HG02870 (cell line): ENCODE data around the gene MMP24.
"Not testable (repeated sequence)": the region's sequence is repeated elsewhere in the genome, so short reads cannot be mapped to it uniquely, and the experiment has no call there.

Experiments
- ATAC-seq: cut with Tn5 transposase; IDR thresholded peaks from one replicate; pipeline ENCODE4 v1.9.1; 2021; ENCODE audit warnings: mild to moderate bottlenecking, moderate library complexity; ENCODE audit not compliant: unreplicated experiment

MMP24 gene

DNA sequence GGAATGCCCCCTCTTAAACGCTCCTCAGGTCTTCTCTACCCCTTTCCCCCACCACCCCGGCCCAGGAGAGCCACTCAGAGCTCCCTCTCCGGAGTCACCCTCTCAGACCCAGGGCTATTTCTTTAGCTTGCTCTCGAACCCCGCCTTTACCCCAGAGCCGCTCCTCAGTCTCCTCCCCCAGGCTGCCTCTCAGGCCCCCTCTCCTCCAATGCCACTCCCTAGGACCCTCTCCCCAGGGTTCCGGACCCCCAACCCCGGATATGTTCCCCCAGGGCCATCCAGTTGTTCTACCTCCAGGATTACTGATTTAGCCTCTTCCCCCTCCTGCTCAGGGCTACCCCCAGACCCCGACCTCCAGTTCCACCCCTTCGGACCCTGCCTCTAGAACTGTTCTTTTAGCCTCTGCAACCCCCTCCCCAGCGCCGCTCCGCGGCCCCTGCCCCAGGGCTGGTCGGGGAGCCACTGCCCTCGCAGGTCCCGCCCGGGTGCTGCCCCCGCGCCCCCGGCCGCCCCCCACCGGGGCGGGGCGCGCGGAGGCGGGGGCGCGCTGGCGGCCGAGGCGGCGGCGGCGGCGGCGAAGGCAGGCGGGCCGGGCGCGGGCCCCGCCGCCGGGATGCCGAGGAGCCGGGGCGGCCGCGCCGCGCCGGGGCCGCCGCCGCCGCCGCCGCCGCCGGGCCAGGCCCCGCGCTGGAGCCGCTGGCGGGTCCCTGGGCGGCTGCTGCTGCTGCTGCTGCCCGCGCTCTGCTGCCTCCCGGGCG lies at the start of gene MMP24:
TSS of gene MMP24 (plus strand) at position 565 of the 758 bp plus-strand sequence. CDS start at position 614, 49 bp downstream.
- ATAC-seq = no peak

DNA sequence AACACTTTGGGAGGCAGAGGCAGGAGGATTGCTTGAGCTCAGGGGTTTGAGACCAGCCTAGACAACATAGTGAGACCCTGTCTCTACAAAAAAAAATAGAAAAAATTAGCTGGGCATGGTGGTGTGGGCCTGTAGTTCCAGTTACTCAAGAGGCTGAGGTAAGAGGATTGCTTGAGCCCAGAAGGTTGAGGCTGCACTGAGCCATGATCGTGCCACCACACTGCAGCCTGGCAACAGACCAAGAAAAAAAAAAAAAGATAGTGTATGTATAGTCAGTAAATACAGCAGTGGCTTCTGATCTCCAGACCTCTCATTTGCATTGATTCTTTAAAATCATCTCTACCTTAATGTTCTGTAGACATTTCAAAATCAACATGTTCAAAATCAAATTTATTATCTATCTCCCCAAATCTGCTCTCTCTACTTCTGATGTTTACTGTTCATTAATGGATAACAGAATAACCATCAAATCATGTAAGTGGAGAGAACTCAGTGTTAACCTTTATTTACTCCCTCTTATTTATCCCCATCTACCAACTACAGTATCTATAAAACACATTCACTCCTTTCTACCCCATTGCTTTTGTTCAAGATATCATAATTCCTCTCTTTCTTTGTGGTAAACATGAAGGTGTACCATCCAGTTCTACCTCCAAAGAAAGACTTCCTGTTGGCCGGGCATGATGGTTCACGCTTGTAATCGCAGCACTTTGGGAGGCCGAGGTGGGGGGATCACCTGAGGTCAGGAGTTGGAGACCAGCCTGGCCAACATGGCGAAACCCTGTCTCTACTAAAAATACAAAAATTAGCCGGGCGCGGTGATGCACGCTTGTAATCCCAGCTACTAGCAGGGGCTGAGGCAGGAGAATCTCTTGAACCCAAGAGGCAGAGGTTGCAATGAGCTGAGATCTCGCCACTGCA lies 46.9 kb upstream of the MMP24 start:
- no peak for ATAC-seq

DNA sequence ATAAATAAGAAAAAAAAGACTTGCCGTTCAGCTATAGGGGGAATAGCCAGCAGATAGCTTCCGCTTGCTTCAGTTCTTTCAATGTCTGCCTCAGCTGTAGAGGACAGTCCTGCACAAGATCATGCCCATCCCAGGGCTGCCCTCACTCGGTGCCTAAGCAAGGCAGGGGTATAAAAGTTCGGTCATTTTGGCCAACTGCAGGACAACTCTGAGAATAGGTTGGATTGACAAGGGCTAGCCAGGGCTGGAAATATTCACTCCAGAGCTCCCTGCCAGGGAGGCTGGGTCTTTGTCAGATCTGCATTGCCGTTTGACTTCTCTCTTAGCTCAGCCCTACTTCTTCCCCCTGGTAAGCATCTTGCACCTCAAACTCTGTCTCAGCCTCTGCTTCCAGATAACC lies 46.2 kb upstream of the MMP24 start:
- ATAC-seq = no peak

DNA sequence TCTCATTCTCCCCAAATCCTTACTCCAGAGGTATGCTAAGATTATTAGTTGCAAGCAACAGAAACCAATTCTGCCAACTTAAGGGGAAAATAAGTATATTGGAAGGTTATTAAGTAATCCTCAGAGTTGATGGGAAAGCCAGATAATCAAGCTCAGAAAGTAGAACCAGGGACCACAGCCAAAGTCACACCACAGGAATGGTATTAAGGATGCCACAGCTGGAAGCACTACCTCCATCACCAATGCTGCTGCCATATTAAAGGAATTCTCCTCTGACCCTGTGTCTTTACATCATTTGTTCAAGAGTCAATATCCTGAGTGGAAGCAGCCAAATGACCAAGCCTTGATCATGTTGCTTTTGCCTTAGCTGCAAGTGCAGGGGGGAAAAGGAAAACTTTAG lies 44.8 kb upstream of the MMP24 start:
- no peak for ATAC-seq

DNA sequence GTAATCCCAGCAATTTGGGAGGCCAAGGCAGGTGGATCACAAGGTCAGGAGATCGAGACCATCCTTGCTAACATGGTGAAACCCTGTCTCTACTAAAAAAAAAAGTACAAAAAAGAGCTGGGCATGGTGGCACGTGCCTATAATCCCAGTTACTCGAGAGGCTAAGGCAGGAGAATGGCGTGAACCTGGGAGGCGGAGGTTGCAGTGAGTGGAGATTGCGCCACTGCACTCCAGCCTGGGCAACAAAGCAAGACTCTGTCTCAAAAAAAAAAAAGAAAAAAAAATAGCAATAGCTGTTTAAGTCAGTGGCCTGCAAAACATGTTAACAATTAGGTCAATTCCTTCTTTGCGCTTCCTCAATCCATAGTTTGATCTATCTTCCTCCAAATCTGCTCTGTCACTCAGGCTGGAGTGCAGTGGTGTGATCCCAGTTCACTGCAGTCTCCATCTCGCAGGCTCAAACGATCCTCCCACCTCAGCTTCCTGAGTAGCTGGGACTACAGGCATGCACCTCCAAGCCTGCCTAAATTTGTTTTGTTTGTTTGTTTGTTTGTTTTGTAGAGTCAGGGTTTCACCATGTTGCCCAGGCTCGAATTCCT lies 39.7 kb upstream of the MMP24 start:
- ATAC-seq = not testable (repeated sequence)

DNA sequence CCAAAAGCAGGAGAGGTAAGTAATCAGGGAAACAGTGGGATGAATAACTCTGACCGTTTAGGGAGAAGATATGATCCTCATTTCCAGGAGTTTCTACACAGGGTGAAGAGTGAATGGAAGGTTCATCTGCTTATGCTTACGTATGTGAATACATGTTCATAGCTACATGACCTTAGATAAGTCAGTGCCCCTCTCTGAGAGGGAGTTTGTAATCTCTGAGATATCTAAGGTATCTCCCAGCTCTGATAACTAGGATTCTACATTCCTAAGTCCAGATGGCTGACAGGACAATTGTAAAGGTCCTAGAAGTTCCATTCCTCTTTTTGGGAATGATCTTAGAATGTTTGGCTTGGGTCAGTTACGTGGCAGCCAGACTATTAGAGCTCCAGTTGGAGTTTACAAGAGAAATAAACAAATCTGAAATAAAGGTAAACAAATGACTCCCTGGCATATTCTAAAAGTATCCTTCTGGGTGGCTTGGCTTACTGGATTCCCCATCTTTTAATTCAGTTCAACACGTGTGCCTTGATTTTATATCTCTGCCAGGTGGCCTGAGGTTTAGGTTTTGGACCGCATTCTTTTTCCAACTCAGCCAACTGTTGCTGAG lies 38.8 kb upstream of the MMP24 start:
- ATAC-seq = no peak

DNA sequence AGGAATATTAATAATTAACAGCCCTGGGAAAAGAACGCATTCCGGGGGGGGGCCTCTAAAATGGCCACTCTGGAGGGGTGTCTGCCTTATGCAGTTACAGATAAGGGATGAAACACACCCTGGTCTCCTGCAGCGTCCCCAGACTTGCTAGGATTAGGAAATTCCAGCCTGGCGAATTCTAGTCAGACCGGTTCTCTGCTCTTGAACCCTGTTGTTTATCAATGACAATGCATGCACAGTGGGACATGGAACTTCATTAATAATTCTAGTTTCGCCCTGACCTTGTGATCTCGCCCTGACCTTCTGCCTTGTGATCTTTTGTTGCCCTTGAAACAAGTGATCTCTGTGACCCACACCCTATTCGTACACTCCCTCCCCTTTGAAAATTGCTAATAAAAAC lies 37.3 kb upstream of the MMP24 start:
- not testable (repeated sequence) for ATAC-seq

DNA sequence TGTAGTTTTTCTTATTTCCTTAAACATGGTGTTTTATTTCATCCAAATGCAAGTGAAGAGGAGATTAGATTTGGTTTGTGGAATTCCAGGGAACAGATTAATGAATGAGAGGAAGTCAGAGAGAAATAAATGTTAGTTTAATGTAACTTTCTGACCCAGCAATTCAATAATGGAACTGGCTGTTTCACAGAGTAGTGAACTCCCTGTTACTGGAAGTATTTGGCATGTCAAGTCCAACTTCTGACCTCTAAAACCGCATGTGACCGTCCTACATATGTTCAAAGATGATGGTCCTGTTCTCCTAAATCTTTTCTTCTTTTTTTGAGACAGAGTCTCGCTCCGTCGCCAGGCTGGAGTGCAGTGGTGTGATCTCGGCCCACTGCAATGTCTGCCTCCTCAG lies 35.9 kb upstream of the MMP24 start:
- ATAC-seq = no peak

DNA sequence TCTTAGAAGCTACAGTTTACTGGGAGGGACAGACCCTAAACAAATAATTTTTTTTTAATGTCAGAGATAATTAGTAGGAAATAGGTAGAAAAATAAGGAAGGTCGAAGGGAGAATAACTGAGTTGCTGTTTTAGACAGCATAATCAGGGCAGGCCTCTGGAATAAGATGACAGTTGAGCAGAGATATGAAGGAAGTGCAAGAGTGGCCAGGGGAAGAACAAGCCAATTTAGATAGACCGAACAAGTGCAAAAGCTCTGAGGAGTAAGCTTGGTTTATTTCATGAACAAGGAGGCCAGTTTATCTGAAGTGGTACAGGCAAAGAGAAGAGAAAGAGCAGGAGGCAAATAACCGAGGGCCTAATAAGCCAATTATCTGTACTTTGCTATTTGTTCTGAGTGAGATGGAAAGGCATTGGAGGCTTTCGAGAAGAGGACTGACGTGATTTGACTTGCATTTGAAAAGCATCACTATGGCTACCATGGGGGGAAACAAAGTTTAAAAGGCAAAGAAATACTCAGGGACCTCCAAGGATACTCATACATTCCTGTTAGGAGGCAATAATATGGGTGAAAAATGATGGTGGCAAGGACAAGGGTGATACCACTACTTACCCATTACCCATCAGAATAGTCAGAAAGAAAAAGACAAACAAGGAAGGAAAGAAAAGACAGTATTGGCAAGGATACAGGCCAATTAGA lies 34.9 kb upstream of the MMP24 start:
- ATAC-seq = no peak

DNA sequence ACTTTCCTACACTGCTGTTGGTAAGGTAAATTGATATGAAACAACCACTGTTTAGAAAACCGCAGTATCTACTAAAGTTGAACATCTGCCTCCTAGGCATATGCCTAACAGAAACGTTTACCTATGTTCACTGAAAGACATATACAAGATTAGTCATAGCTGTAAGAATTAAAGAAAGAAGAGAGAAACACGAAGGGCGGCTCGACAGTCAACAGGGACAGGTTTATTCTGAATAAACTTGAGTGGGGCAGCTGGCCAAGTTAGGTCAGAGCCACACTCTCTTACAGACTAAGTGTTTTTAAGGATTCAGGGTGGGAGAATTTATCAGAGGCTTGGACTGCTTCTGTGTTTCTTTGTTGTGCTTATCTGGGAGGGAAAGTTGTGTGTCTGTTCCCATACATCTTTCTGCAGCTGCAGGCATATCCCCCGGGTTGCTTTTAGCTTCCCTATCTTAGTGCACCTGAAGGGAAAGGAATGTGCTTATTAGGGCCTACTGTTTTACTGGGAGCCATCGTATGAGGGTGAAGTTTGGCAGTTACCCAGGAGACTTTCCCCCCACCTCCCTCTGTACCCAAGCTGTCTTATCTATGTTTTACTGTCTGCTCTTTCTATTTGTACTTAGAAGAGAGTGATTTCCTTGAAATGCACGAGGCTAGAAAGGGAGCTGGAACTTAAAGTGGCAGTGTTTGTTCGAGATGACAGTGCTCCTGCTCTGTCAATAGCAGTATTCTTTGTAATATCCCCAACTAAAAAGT lies 34.2 kb upstream of the MMP24 start:
- no peak for ATAC-seq

DNA sequence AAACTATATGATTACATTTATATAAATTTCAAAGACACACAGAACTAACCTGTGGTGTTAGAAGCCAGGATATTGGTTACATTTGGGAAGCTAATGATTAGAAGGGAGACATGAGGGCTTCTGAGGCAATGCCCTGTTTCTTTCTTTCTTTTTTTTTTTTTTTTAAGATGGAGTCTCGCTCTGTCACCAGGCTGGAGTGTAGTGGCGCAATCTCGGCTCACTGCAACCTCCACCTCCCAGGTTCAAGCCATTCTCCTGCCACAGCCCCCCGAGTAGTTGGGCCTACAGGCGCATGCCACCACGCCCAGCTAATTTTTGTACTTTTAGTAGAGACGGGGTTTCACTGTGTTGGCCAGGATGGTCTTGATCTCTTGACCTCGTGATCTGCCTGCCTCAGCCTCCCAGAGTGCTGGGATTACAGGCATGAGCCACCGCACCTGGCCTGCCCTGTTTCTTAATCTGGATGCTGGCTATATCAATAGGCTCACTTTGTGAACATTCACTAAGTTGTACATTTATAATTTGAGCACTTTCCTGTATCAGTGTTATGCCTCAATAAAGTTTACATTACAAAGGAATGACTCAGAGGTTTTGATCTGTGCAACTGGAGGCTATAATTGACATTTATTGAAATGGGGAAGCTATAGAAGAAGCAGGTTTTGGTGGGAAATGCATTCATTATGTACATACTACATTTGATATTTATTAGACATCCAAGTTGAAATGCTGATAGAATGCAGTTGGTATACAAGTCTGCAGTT lies 33.3 kb upstream of the MMP24 start:
- not testable (repeated sequence) for ATAC-seq

DNA sequence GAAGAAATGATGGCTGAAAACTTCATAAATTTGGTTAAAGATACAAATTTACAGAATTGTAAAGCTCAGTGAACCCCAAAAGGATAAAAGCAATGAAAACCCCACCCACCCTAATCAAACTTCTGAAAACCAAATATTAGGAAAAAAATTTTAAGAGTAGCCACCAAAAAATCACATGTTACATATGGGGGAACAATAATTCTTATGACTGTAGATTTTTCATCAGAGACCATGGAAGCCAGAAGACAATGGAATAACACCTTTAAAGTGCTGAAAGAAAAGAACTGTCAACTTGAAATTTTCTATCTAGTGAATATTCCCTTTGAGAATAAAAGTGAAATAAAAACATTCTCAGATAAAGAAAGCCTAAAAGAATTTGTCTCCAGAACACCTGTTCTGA lies 30.2 kb upstream of the MMP24 start:
- ATAC-seq = no peak

DNA sequence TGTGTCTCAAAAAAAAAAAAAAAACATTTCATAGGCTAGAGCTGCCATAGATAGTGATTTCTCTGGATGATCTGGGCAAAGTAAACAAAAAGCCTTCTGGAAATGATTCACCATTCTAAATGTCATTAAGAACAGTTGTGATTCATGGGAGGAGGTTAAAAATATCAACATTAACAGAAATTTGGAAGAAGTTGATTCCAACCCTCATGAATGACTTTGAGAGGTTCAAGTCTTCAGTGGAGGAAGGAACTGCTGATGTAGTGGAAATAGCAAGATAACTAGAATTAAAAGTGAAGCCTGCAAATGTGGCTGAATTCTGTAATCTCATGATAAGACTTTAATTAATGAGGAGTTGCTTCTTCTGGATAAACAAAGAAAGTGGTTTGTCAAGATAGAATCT lies 26.8 kb upstream of the MMP24 start:
- ATAC-seq = no peak

DNA sequence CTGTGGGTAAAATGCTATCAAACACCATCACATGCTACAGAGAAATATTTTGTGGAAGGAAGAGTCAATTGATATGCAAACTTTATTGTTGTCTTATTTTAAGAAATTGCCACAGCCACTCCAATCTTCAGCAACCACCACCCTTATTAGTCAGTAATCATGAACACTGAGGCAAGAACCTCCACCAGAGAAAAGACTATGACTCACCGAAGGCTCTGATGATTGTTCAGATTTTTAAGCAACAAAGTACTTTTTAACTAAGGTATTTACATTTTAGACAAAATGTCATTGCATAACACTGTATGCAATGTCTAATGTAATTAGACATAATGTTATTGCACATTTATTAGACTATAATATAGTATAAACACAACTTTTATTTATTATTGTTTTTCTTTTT lies 26.2 kb upstream of the MMP24 start:
- ATAC-seq = no peak

DNA sequence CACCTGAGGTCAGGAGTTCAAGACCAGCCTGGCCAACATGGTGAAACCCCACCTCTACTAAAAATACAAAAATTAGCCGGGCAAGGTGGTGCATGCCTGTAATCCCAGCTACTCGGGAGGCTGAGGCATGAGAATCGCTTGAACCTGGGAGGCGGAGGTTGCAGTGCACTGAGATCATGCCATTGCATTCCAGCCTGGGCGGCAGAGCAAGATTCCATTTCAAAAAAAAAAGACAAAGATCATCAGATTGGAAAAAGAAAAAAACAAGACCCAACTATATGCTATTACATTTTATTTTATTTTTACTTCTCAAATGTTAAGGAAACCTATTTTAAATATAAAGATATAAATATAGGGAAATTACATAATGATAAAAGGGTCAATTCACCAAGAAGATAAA lies 25.0 kb upstream of the MMP24 start:
- not testable (repeated sequence) for ATAC-seq

DNA sequence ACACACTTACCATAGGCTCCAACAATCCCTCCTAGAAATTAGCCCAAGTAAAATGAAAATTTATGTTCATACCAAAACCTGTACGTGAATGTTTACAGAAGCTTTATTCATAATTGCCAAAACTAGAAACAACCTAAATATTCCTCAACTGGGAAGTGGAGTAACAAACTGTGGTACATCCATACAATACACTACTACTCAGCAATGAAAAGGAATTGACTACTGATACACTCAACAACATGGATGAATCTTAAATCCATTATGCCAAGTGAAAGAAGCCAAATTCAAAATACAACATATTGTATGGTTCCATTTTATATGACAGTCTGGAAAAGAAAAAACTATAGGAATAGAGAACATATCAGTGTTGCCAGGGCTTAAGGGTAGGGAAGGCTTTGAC lies 19.7 kb upstream of the MMP24 start:
- no peak for ATAC-seq

DNA sequence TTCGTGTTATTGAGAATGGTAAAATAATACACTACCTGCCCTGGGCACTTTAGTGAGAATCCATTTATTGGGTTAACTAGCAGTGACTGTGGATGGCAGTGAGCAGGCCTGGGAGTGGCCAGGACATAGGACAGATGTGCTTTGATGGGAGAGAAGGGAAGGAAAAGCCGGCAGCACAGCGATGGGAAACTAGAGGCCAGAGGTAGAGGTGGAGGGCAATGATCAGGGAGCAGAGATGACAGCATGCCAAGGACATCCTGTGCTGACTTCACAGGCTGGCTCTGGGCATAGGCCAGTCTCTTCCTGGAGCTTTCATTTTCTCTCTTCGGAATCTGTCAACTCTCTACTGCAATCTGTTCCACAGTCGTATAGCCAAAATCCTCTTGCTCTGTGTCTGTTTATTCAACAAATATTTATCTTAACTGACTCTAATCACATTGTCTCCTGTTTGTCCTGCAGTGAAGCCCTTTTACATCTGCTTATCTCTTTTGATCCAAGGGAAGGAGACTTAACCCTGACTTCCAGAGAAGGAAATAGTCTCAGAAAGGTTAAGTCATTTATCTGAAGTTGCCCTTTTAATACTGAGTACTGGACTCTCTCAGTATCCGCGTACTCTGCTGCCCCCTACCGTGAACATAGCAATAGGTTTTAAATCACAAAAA lies 18.4 kb upstream of the MMP24 start:
- ATAC-seq = no peak

DNA sequence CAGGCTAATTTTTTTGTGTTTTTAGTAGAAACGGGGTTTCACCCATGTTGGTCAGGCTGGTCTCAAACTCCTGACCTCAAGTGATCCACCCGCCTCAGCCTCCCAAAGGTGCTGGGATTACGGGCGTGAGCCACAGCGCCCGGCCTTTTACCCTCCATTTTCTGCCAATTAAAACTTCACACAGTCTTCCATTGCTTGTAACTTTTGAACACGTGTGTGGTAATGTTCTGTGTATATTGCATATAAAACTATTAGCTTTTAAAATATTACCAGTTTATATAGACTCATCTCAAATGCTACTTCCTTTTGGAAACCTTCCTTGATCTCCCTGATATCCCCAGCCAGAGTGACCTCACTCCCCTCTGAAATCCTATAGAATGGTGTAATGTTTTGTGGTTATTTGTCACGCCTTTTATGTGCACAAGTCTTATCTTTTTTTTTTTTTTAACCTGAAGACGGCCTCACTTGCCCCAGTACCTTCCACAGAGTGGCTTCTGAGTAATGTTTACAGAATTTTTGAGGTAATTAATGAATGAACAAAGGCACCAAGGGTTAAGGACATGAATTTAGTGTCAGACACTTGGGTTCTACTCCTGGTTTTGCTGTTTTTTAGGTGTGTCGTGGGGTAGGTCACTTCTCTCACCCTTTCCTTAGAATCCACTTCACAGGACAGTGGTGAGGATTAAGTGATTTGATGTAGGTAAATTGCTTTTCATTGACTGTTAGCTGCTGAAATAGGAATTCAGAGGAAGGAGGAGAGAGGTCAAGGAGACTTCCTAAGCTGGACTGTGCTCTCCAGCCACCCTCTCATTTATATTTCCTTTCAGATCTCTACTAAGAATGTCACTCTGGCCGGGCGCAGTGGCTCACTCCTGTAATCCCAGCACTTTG lies 11.2 kb upstream of the MMP24 start:
- no peak for ATAC-seq
